Measurements from ENCODE around the gene ZSWIM5.
"Not testable (repeated sequence)": the region's sequence is repeated elsewhere in the genome, so short reads cannot be mapped to it uniquely, and the experiment has no call there.

Gene ZSWIM5

GRCh38 chr1:44977372-44977771 lies 229.0 kb downstream of the ZSWIM5 start:
- peaks cover 11 to 14% of the 10 kb centered on the region in 2 experiments for H3K36me3 ChIP-seq (ENCODE audit: control insufficient read depth in 1 of 2, insufficient read depth in 2 of 2, low read length in 2 of 2)
- H3K79me1 ChIP-seq (ENCODE audit: low read length); H4K12ac ChIP-seq (ENCODE audit: low read depth, low read length); H3K27me3 ChIP-seq (ENCODE audit: insufficient read depth, low read length); H4K91ac ChIP-seq (ENCODE audit: low read depth, low read length); H3K4me3 ChIP-seq (ENCODE audit: low read depth, low read length); H2AK5ac ChIP-seq (ENCODE audit: low read length); H2BK120ac ChIP-seq (ENCODE audit: insufficient read depth, low read length, poor library complexity); H3K14ac ChIP-seq (ENCODE audit: low read length); H3K4ac ChIP-seq (ENCODE audit: low read depth, low read length); H3K27ac ChIP-seq (ENCODE audit: low read depth, low read length); H3K4me2 ChIP-seq (ENCODE audit: low read length); H3K79me2 ChIP-seq (ENCODE audit: control insufficient read depth, insufficient read depth, low read length, poor library complexity); H4K8ac ChIP-seq (ENCODE audit: low read depth, low read length); H2BK12ac ChIP-seq (ENCODE audit: low read length); DNase-seq; H2AFZ ChIP-seq (ENCODE audit: insufficient read depth, low read length, poor library complexity); H3K9me3 ChIP-seq (ENCODE audit: insufficient read depth, low read depth, low read length); H3K18ac ChIP-seq (ENCODE audit: low read length); H3K4me1 ChIP-seq (ENCODE audit: control insufficient read depth in 1 of 2, insufficient read depth in 2 of 2, low read length in 2 of 2); H2BK5ac ChIP-seq (ENCODE audit: low read depth, low read length, poor library complexity); H3K9ac ChIP-seq (ENCODE audit: low read length); H3K23ac ChIP-seq (ENCODE audit: low read length): not testable (repeated sequence)
- no CpG with 5 or more reads among the region's 4 CpGs for WGBS (ENCODE audit: extremely low coverage, insufficient coverage, insufficient read length)

DNA sequence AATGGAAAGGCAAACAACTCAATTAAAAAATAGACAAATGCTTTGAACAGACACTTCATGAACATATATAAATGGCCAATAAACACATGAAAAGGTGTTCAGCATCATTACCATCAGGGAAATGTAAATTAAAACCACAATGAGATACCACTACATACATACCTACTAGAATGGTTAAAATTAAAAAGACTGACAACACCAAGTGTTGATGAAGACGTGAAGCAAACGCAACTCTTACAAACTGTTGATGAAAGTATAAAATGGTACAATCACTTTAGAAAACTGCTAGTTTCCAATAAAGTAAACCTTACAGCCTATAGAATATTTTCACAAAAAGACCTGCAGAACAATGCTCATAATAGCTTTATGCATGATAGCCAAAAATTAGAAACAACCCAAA lies 230.2 kb downstream of the ZSWIM5 start:
- H3K14ac ChIP-seq (ENCODE audit: low read length): no peak overlapping the region

GRCh38 chr1:44973645-44974044 lies 232.8 kb downstream of the ZSWIM5 start:
- Histone ChIP-seq H3K4ac (ENCODE audit: low read depth, low read length) (no peak overlapping the region), H3K27ac (ENCODE audit: low read depth, low read length) (no peak overlapping the region), H3K4me2 (ENCODE audit: low read length) (no peak overlapping the region), H2AK5ac (ENCODE audit: low read length) (no peak overlapping the region), H4K91ac (ENCODE audit: low read depth, low read length) (no peak overlapping the region), H3K23ac (ENCODE audit: low read length) (no peak overlapping the region), H4K8ac (ENCODE audit: low read depth, low read length) (no peak overlapping the region), H3K27me3 (ENCODE audit: insufficient read depth, low read length) (no peaks in the 10 kb centered on the region), H2AFZ (ENCODE audit: insufficient read depth, low read length, poor library complexity) (no peak overlapping the region), H3K79me2 (ENCODE audit: control insufficient read depth, insufficient read depth, low read length, poor library complexity) (no peaks in the 10 kb centered on the region), H2BK5ac (ENCODE audit: low read depth, low read length, poor library complexity) (no peak overlapping the region), H3K36me3 (ENCODE audit: control insufficient read depth in 1 of 2, insufficient read depth in 2 of 2, low read length in 2 of 2) (peaks cover 9 to 12% of the 10 kb centered on the region in 2 experiments), H3K14ac (ENCODE audit: low read length) (no peak overlapping the region), H3K79me1 (ENCODE audit: low read length) (no peaks in the 10 kb centered on the region), H3K18ac (ENCODE audit: low read length) (no peak overlapping the region), H2BK120ac (ENCODE audit: insufficient read depth, low read length, poor library complexity) (no peak overlapping the region), H3K9me3 (ENCODE audit: insufficient read depth, low read depth, low read length) (no peaks in the 10 kb centered on the region), H3K4me3 (ENCODE audit: low read depth, low read length) (no peak overlapping the region), H4K12ac (ENCODE audit: low read depth, low read length) (no peak overlapping the region), H3K9ac (ENCODE audit: low read length) (no peak overlapping the region), H3K4me1 (ENCODE audit: control insufficient read depth in 1 of 2, insufficient read depth in 2 of 2, low read length in 2 of 2) (no peaks in the 10 kb centered on the region), H2BK12ac (ENCODE audit: low read length) (no peak overlapping the region)
- no peak for DNase-seq
- no CpG with 5 or more reads among the region's 1 CpG for WGBS (ENCODE audit: extremely low coverage, insufficient coverage, insufficient read length)

More for the DNA sequence above, 230.2 kb downstream of the ZSWIM5 start:
- no peak overlapping the region for H4K91ac ChIP-seq (ENCODE audit: low read depth, low read length)
- H3K23ac ChIP-seq (ENCODE audit: low read length): no peak overlapping the region
- H3K18ac ChIP-seq (ENCODE audit: low read length): no peak overlapping the region
- no peaks in the 10 kb centered on the region for H3K79me1 ChIP-seq (ENCODE audit: low read length)
- no peak overlapping the region for H2BK5ac ChIP-seq (ENCODE audit: low read depth, low read length, poor library complexity)
- H3K4ac ChIP-seq (ENCODE audit: low read depth, low read length): no peak overlapping the region
- no peak overlapping the region for H2AFZ ChIP-seq (ENCODE audit: insufficient read depth, low read length, poor library complexity)
- no peak overlapping the region for H3K4me2 ChIP-seq (ENCODE audit: low read length)
- no peaks in the 10 kb centered on the region for H3K79me2 ChIP-seq (ENCODE audit: control insufficient read depth, insufficient read depth, low read length, poor library complexity)
- no peaks in the 10 kb centered on the region for H3K27me3 ChIP-seq (ENCODE audit: insufficient read depth, low read length)
- no peak overlapping the region for H4K12ac ChIP-seq (ENCODE audit: low read depth, low read length)
- no peak overlapping the region for H3K9ac ChIP-seq (ENCODE audit: low read length)
- WGBS (ENCODE audit: extremely low coverage, insufficient coverage, insufficient read length): no CpG with 5 or more reads among the region's 2 CpGs
- no peak overlapping the region for H4K8ac ChIP-seq (ENCODE audit: low read depth, low read length)
- no peak overlapping the region for H2AK5ac ChIP-seq (ENCODE audit: low read length)
- H3K36me3 ChIP-seq (ENCODE audit: control insufficient read depth in 1 of 2, insufficient read depth in 2 of 2, low read length in 2 of 2): peaks cover 13 to 14% of the 10 kb centered on the region in 2 experiments
- no peak overlapping the region for H3K27ac ChIP-seq (ENCODE audit: low read depth, low read length)
- no peak overlapping the region for H2BK12ac ChIP-seq (ENCODE audit: low read length)
- H3K9me3 ChIP-seq (ENCODE audit: insufficient read depth, low read depth, low read length): no peaks in the 10 kb centered on the region
- no peak overlapping the region for H3K4me3 ChIP-seq (ENCODE audit: low read depth, low read length)
- H3K4me1 ChIP-seq (ENCODE audit: control insufficient read depth in 1 of 2, insufficient read depth in 2 of 2, low read length in 2 of 2): no peaks in the 10 kb centered on the region
- DNase-seq: no peak
- no peak overlapping the region for H2BK120ac ChIP-seq (ENCODE audit: insufficient read depth, low read length, poor library complexity)

DNA sequence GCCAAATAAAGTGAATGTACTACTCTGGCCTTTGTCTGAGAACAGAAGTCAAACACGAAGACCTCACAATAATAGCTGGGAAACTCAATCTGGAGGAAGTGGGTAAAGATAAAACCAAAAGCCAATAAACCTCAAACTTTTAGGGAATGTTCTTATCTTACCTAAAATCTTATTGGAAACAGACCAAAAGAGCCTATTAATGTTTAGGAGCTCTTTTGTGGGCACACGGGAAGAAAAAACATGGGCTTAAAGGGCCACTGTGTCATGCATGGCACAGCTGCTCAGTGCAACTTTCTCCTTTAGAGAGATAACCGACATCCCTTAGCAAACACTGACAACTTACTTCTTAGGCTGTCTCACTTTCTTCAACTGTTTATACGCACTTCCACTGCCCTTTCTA lies 236.1 kb downstream of the ZSWIM5 start:
- Histone ChIP-seq H3K18ac (ENCODE audit: low read length) (no peak overlapping the region), H3K27me3 (ENCODE audit: insufficient read depth, low read length) (no peaks in the 10 kb centered on the region), H3K4me1 (ENCODE audit: control insufficient read depth in 1 of 2, insufficient read depth in 2 of 2, low read length in 2 of 2) (no peaks in the 10 kb centered on the region), H2BK5ac (ENCODE audit: low read depth, low read length, poor library complexity) (no peak overlapping the region), H3K79me1 (ENCODE audit: low read length) (no peaks in the 10 kb centered on the region), H2AK5ac (ENCODE audit: low read length) (no peak overlapping the region), H3K4ac (ENCODE audit: low read depth, low read length) (no peak overlapping the region), H3K36me3 (ENCODE audit: control insufficient read depth in 1 of 2, insufficient read depth in 2 of 2, low read length in 2 of 2) (peaks cover 0 to 3% of the 10 kb centered on the region in 2 experiments), H2AFZ (ENCODE audit: insufficient read depth, low read length, poor library complexity) (no peak overlapping the region), H2BK12ac (ENCODE audit: low read length) (no peak overlapping the region), H3K9me3 (ENCODE audit: insufficient read depth, low read depth, low read length) (no peaks in the 10 kb centered on the region), H3K9ac (ENCODE audit: low read length) (no peak overlapping the region), H3K23ac (ENCODE audit: low read length) (no peak overlapping the region), H4K8ac (ENCODE audit: low read depth, low read length) (no peak overlapping the region), H2BK120ac (ENCODE audit: insufficient read depth, low read length, poor library complexity) (no peak overlapping the region), H3K14ac (ENCODE audit: low read length) (no peak overlapping the region), H3K79me2 (ENCODE audit: control insufficient read depth, insufficient read depth, low read length, poor library complexity) (no peaks in the 10 kb centered on the region), H4K91ac (ENCODE audit: low read depth, low read length) (no peak overlapping the region), H3K27ac (ENCODE audit: low read depth, low read length) (no peak overlapping the region), H3K4me3 (ENCODE audit: low read depth, low read length) (no peak overlapping the region), H3K4me2 (ENCODE audit: low read length) (no peak overlapping the region), H4K12ac (ENCODE audit: low read depth, low read length) (no peak overlapping the region)
- no CpG with 5 or more reads among the region's 4 CpGs for whole genome bisulfite sequencing (ENCODE audit: extremely low coverage, insufficient coverage, insufficient read length)
- DNase-seq: no peak

Measured in trophoblast cell (in vitro differentiated cells and primary cell).